CD4-positive, CD25-positive, alpha-beta regulatory T cell (primary cell): ENCODE measurements around the gene SOX8. TPM values are rescaled to one million over a fixed set of nuclear protein-coding genes. Genes with fewer than 3 reads are reported as not detected.
"Not testable (repeated sequence)": the region's sequence is repeated elsewhere in the genome, so short reads cannot be mapped to it uniquely, and the experiment has no call there.

ENCODE experiments used
- ATAC-seq, 2 donors: fragments of 150-1000 bp; cut with Tn5 transposase; one replicate each; pipeline ENCODE4 v1.10.0; 2021; ENCODE audit warnings: low read depth in 2 of 2, moderate number of reproducible peaks in 2 of 2, moderate library complexity in 1 of 2
- DNase-seq, 3 donors: peaks; one replicate each; pipeline versions ENCODE4 v3.0.0 to v3.0.0-alpha.2; 2012 to 2022; ENCODE audit warnings: mixed read lengths in 1 of 3
- H3K27ac ChIP-seq: one replicate; pipeline ENCODE4 v1.7.0; 2013; ENCODE audit warnings: mild to moderate bottlenecking, low read length; ENCODE audit not compliant: insufficient read depth, poor library complexity, severe bottlenecking
- H3K27me3 ChIP-seq: one replicate; pipeline ENCODE4 v1.7.0; 2013; ENCODE audit warnings: low read length; ENCODE audit not compliant: control insufficient read depth, insufficient read depth
- H3K36me3 ChIP-seq: one replicate; pipeline ENCODE4 v1.7.0; 2013; ENCODE audit warnings: mild to moderate bottlenecking, low read length, moderate library complexity; ENCODE audit not compliant: control insufficient read depth, insufficient read depth
- H3K4me1 ChIP-seq: 2 replicates; pipeline ENCODE4 v1.7.0; 2013; ENCODE audit warnings: mild to moderate bottlenecking, low read length; ENCODE audit not compliant: insufficient read depth, control insufficient read depth, poor library complexity, severe bottlenecking
- H3K4me3 ChIP-seq: one replicate; pipeline ENCODE4 v1.7.0; 2013; ENCODE audit warnings: low read depth, mild to moderate bottlenecking, low read length, moderate library complexity
- H3K9me3 ChIP-seq, 2 experiments: 1 replicate in 1 of 2; 2 replicates in 1 of 2; pipeline ENCODE4 v1.7.0; 2013; ENCODE audit warnings: low read length in 2 of 2, mild to moderate bottlenecking in 1 of 2, moderate library complexity in 1 of 2; ENCODE audit not compliant: control insufficient read depth in 2 of 2
- H3K27ac Mint-ChIP-seq, 3 donors: one replicate each; pipeline ENCODE4 v1.8.0; 2020 to 2022; ENCODE audit warnings: mild to moderate bottlenecking in 3 of 3, mixed read lengths in 3 of 3, moderate library complexity in 2 of 3
- H3K27me3 Mint-ChIP-seq: one replicate; pipeline ENCODE4 v1.8.0; 2022; ENCODE audit warnings: mild to moderate bottlenecking, mixed read lengths
- H3K36me3 Mint-ChIP-seq: one replicate; pipeline ENCODE4 v1.8.0; 2020; ENCODE audit warnings: mixed read lengths
- H3K4me1 Mint-ChIP-seq, 4 donors: one replicate each; pipeline ENCODE4 v1.8.0; 2020 to 2022; ENCODE audit warnings: mixed read lengths in 4 of 4, mild to moderate bottlenecking in 1 of 4
- H3K4me3 Mint-ChIP-seq, 4 donors: one replicate each; pipeline ENCODE4 v1.8.0; 2020 to 2022; ENCODE audit warnings: mild to moderate bottlenecking in 4 of 4, mixed read lengths in 4 of 4, moderate library complexity in 3 of 4
- H3K9me3 Mint-ChIP-seq, 7 donors: one replicate each; pipeline ENCODE4 v1.8.0; 2020 to 2022; ENCODE audit warnings: mixed read lengths in 7 of 7, mild to moderate bottlenecking in 3 of 7, moderate library complexity in 2 of 7
- polyA plus RNA-seq, 4 donors: library from polyadenylated mRNA; unstranded; fragments of 300-500 nt; fragmentation: Illumina TruSeq; gene quantifications; one replicate each; pipeline ENCODE4 v1.2.3, GENCODE V29; 2021
- total RNA-seq: library from RNA; stranded (reverse); gene quantifications from one replicate; pipeline ENCODE4 v1.2.3, GENCODE V29; 2022

Gene SOX8
- total and polyA plus RNA-seq, 5 donors from 2014 or later, result 0.16 to 1.1 (median 0.29) TPM

DNA sequence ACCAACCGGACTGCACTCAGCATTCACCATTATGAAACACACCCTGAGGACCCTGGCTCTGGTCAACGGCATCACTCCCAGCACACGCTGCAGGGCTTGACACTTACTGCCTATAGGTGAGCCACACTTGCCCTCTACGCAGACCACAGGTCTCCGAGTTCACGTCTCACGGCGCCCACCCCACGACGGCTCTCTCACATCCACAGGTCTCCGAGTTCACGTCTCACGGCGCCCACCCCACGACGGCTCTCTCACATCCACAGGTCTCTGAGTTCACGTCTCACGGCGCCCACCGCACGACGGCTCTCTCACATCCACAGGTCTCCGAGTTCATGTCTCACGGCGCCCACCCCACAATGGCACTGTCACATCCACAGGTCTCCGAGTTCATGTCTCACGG lies 25.8 kb upstream of the SOX8 start:
- not testable (repeated sequence) for H3K4me1 ChIP-seq, H3K27me3 ChIP-seq, ATAC-seq, H3K27ac ChIP-seq, H3K27me3 Mint-ChIP-seq, DNase-seq, H3K27ac Mint-ChIP-seq, H3K4me3 Mint-ChIP-seq, H3K9me3 ChIP-seq, H3K4me3 ChIP-seq, H3K9me3 Mint-ChIP-seq
- H3K4me1 Mint-ChIP-seq, result peaks cover 4 to 23% (median 12%) of the 10 kb centered on the region in 4 donors
- peaks cover 20% of the 10 kb centered on the region for H3K36me3 ChIP-seq
- H3K36me3 Mint-ChIP-seq, result peaks cover 19% of the 10 kb centered on the region

GRCh38 chr16:959232-960040 lies 22.1 kb upstream of the SOX8 start:
- Histone ChIP-seq H3K27me3 (no peaks in the 10 kb centered on the region), H3K36me3 (no peaks in the 10 kb centered on the region), H3K4me3 (no peak overlapping the region), H3K9me3 (no peaks in the 10 kb centered on the region), H3K27ac (no peak overlapping the region), H3K4me1 (peaks cover 16% of the 10 kb centered on the region)
- peaks cover 0 to 1% (median 0%) of the 10 kb centered on the region in 7 donors for H3K9me3 Mint-ChIP-seq
- H3K36me3 Mint-ChIP-seq, result peaks cover 12% of the 10 kb centered on the region
- H3K4me3 Mint-ChIP-seq, result no peak overlapping the region
- H3K27ac Mint-ChIP-seq, result no peak overlapping the region
- DNase-seq (no peak), ATAC-seq (no peak)
- H3K4me1 Mint-ChIP-seq, result peaks cover 7 to 33% (median 13%) of the 10 kb centered on the region in 4 donors
- H3K27me3 Mint-ChIP-seq, result no peaks in the 10 kb centered on the region

DNA sequence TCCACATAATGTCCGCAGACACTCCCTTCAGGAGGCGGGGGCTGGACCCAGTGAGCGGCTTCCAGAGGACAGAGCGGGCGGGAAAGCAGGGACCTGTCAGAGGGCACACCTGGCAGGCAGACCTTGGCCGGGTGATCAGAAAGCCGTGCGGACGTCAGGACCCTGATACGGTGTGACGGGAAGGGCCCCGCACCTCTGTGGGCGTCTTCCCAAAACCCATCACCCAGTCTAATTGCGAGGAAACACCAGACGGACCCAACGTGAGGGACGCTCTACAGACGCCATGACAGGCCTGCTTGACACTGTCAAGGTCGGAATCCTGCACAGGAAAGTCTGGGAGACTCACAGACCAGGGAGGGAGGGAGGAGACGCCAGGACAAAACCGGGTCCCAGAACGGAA lies 19.2 kb upstream of the SOX8 start:
- Mint-ChIP-seq H3K36me3 (peaks cover 31% of the 10 kb centered on the region), H3K4me3 (peak overlapping the region in 1 of 4 donors; percentile 15), H3K27me3 (no peaks in the 10 kb centered on the region), H3K9me3 (no peaks in the 10 kb centered on the region), H3K27ac (peak overlapping the region in 1 of 3 donors; percentile 26), H3K4me1 (peaks cover 10 to 53% (median 18%) of the 10 kb centered on the region in 4 donors)
- DNase-seq (no peak), ATAC-seq (no peak)
- H3K36me3 ChIP-seq, result no peaks in the 10 kb centered on the region
- peaks cover 16% of the 10 kb centered on the region for H3K4me1 ChIP-seq
- no peak overlapping the region for H3K4me3 ChIP-seq
- H3K27me3 ChIP-seq, result no peaks in the 10 kb centered on the region
- no peak overlapping the region for H3K27ac ChIP-seq
- H3K9me3 ChIP-seq, result no peaks in the 10 kb centered on the region

DNA sequence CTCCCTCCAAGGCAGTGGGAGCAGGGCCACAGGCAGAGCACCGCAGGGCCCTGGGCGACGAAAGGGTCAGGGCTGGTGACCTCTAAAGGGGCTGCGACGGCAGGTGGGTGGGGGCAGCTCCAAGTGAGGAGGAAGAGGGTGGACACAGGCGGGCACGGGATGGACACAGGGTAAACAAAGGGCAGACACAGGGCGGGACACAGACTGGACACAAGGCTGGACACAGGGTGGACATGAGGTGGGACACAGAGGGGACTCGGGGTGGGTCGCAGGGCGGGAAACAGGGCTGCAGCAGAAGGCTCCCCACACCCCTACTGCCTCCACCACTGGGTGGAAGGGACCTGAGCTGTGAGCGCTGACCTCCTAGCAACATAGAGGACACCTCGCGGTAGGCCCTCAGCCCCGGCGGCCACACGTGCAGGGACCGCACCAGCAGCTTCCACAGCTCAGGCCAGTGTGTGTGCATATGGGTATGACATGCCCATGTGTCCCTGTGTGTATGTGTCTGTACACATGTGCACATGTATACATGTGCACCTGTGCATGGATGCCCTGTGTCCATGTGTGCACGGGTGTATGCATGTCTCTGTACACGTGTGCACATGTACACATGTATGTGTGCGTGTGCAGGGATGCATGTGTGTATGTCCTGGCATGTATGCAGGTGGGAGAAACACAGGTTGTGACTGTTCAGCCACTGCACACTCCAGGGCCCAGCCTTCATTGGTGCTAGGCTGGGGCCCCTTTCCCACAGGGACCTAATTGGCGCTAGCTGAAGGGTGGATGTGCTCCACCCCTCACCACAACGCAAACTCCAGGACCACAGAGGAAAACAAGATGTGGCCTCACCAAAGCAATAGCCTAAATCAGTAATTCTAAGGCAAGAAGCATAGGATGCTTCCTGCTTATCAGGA lies 18.4 kb upstream of the SOX8 start:
- Mint-ChIP-seq H3K4me3 (peak overlapping the region; percentile 55 to 87 (median 76)), H3K27me3 (no peaks in the 10 kb centered on the region), H3K9me3 (no peaks in the 10 kb centered on the region), H3K4me1 (peaks cover 8 to 50% (median 18%) of the 10 kb centered on the region in 4 donors), H3K36me3 (peaks cover 28% of the 10 kb centered on the region), H3K27ac (peak overlapping the region; percentile 69 to 97 (median 88))
- ATAC-seq (no peak), DNase-seq (no peak)
- Histone ChIP-seq H3K4me3 (peak overlapping the region; percentile 80), H3K27ac (peak overlapping the region; percentile 73), H3K9me3 (no peaks in the 10 kb centered on the region), H3K36me3 (peaks cover 3% of the 10 kb centered on the region), H3K27me3 (no peaks in the 10 kb centered on the region), H3K4me1 (peaks cover 16% of the 10 kb centered on the region)

DNA sequence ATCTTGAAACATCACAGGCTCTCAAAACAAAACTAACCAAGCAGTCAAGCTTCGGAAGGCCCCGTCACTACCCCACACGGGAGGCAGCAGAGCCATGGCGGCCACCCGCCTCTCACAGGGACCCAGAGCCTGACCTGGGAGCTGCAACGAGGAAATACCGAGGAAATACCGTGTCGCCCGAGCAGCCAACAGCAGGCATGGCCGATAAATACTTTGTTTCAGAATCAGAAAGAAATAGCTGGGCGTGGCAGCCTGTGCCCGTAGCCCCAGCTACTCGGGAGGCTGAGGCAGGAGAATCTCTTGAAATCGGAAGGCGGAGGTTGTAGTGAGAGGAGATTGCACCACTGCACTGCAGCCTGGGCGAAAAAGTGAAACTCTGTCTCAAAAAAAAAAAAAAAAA lies 17.7 kb upstream of the SOX8 start:
- Mint-ChIP-seq H3K27ac (peak overlapping the region; percentile 32 to 97 (median 88)), H3K4me1 (peaks cover 14 to 57% (median 23%) of the 10 kb centered on the region in 4 donors), H3K4me3 (peak overlapping the region; percentile 55 to 87 (median 76)), H3K9me3 (no peaks in the 10 kb centered on the region), H3K36me3 (peaks cover 32% of the 10 kb centered on the region), H3K27me3 (no peaks in the 10 kb centered on the region)
- Histone ChIP-seq H3K27me3 (no peaks in the 10 kb centered on the region), H3K4me1 (peaks cover 16% of the 10 kb centered on the region), H3K27ac (peak overlapping the region; percentile 73), H3K36me3 (peaks cover 3% of the 10 kb centered on the region), H3K4me3 (peak overlapping the region; percentile 80), H3K9me3 (no peaks in the 10 kb centered on the region)
- ATAC-seq (no peak), DNase-seq (peak in 1 of 3 donors; percentile 22)

GRCh38 chr16:964356-965035 lies 17.1 kb upstream of the SOX8 start:
- peak overlapping the region; percentile 77 to 97 (median 89) for H3K27ac Mint-ChIP-seq
- Histone ChIP-seq H3K4me1 (peaks cover 21% of the 10 kb centered on the region), H3K4me3 (peak overlapping the region; percentile 80), H3K27me3 (no peaks in the 10 kb centered on the region), H3K27ac (peak overlapping the region; percentile 73), H3K9me3 (no peaks in the 10 kb centered on the region), H3K36me3 (peaks cover 3% of the 10 kb centered on the region)
- peaks cover 32% of the 10 kb centered on the region for H3K36me3 Mint-ChIP-seq
- H3K4me3 Mint-ChIP-seq, result peak overlapping the region; percentile 55 to 87 (median 76)
- peaks cover 14 to 54% (median 23%) of the 10 kb centered on the region in 4 donors for H3K4me1 Mint-ChIP-seq
- DNase-seq, result peak; percentile 62 to 81 (median 69)
- no peaks in the 10 kb centered on the region for H3K9me3 Mint-ChIP-seq
- peak; percentile 87 to 94 for ATAC-seq
- H3K27me3 Mint-ChIP-seq, result no peaks in the 10 kb centered on the region

GRCh38 chr16:965036-965395 lies 16.6 kb upstream of the SOX8 start:
- Histone ChIP-seq H3K9me3 (no peaks in the 10 kb centered on the region), H3K27me3 (no peaks in the 10 kb centered on the region), H3K36me3 (peaks cover 3% of the 10 kb centered on the region), H3K4me3 (no peak overlapping the region), H3K4me1 (peaks cover 26% of the 10 kb centered on the region), H3K27ac (peak overlapping the region; percentile 73)
- no peaks in the 10 kb centered on the region for H3K27me3 Mint-ChIP-seq
- H3K9me3 Mint-ChIP-seq, result no peaks in the 10 kb centered on the region
- peaks cover 32% of the 10 kb centered on the region for H3K36me3 Mint-ChIP-seq
- ATAC-seq, result no peak
- H3K4me3 Mint-ChIP-seq, result peak overlapping the region; percentile 69 to 87 (median 80)
- no peak for DNase-seq
- peaks cover 14 to 53% (median 21%) of the 10 kb centered on the region in 4 donors for H3K4me1 Mint-ChIP-seq
- peak overlapping the region; percentile 77 to 97 (median 89) for H3K27ac Mint-ChIP-seq
